Esophagus squamous epithelium (tissue), 5 donors: ENCODE results near the gene SLC27A1. TPM values are rescaled to one million over a fixed set of nuclear protein-coding genes. Genes with fewer than 3 reads are reported as not detected.
"Not testable (repeated sequence)": the region's sequence is repeated elsewhere in the genome, so short reads cannot be mapped to it uniquely, and the experiment has no call there.

Experiments used
- DNase-seq: peaks from one replicate; lab custom pipeline; 2025; lab: John Stamatoyannopoulos, UW
- H3K27ac ChIP-seq, 4 donors: fragments of 200-600 bp; sonication (generic); one replicate each; pipeline ENCODE4 v1.5.1; 2016 to 2019; ENCODE audit warnings: mild to moderate bottlenecking in 1 of 4
- H3K27me3 ChIP-seq, 4 donors: fragments of 200-600 bp; sonication (generic); 1 replicate in 3 of 4; 2 replicates in 1 of 4; pipeline versions ENCODE4 v1.5.1 to v1.6.0; 2017 to 2021; ENCODE audit warnings: antibody characterized with exemption in 1 of 4
- H3K36me3 ChIP-seq, 3 donors: fragments of 200-600 bp; sonication (generic); one replicate each; pipeline ENCODE4 v1.5.1; 2016 to 2019
- H3K4me1 ChIP-seq, 3 donors: fragments of 200-600 bp; sonication (generic); one replicate each; pipeline ENCODE4 v1.5.1; 2017 to 2019
- H3K4me3 ChIP-seq, 4 donors: fragments of 200-600 bp; sonication (generic); 1 replicate in 3 of 4; 2 replicates in 1 of 4; pipeline ENCODE4 v1.5.1; 2016 to 2019; ENCODE audit warnings: mild to moderate bottlenecking in 2 of 4, moderate library complexity in 1 of 4
- H3K9me3 ChIP-seq, 3 donors: fragments of 200-600 bp; sonication (generic); one replicate each; pipeline ENCODE4 v1.5.1; 2016 to 2019
- POLR2A ChIP-seq, 4 donors: fragments of 450-650 bp; IDR thresholded peaks; one replicate each; pipeline ENCODE4 v1.6.1; 2017; ENCODE audit warnings: antibody characterized with exemption in 4 of 4, mild to moderate bottlenecking in 4 of 4, moderate library complexity in 3 of 4
- WGBS, 2 donors: methylation state at CpG; one replicate each; pipeline ENCODE4 v1.1.5; 2018; 5-methylcytosine and 5-hydroxymethylcytosine counted together
- intact Hi-C: fragments of 100-400 bp; cut with DNase I; formaldehyde crosslinking; loops from one replicate; pipeline ENCODE4 v1.15.0; 2022
- total RNA-seq, 4 donors: library from RNA; depleted of rRNA; stranded (reverse); fragments of >200 nt; gene quantifications; one replicate each; pipeline ENCODE4 v1.1.0, GENCODE V29; 2016
- TF ChIP-seq, protein P1 (sequence below), 6 experiments: fragments of 450-650 bp in 4 of 6; fragments of 200-600 bp in 2 of 6; sonication (generic) in 2 of 6; IDR thresholded peaks; one replicate each; pipeline ENCODE4 v1.5.1; 2016 to 2019; ENCODE audit warnings: antibody characterized with exemption in 6 of 6, mild to moderate bottlenecking in 4 of 6, moderate library complexity in 4 of 6
- donor health status: DM: yes; HTN: yes; CAD: no.

SLC27A1 gene
- total RNA-seq, 4 donors from 2014 or later: 4.1 to 19.5 (median 8.7) TPM

- no peak for DNase-seq
- intact Hi-C loops: no loop called here
- Histone ChIP-seq H3K27me3 (no peaks in the 10 kb centered on the region), H3K27ac (peak overlapping the region in 2 of 4 donors; percentile 89 to 95), H3K36me3 (no peaks in the 10 kb centered on the region), H3K4me1 (peaks cover 10 to 73% (median 38%) of the 10 kb centered on the region in 3 donors), H3K4me3 (peak overlapping the region; percentile 64 to 95 (median 84)), H3K9me3 (no peaks in the 10 kb centered on the region)
- 38 to 57% methylated on average over 2 to 6 of the region's 12 CpGs for WGBS, 2 donors
- TF ChIP-seq, protein P1, sequence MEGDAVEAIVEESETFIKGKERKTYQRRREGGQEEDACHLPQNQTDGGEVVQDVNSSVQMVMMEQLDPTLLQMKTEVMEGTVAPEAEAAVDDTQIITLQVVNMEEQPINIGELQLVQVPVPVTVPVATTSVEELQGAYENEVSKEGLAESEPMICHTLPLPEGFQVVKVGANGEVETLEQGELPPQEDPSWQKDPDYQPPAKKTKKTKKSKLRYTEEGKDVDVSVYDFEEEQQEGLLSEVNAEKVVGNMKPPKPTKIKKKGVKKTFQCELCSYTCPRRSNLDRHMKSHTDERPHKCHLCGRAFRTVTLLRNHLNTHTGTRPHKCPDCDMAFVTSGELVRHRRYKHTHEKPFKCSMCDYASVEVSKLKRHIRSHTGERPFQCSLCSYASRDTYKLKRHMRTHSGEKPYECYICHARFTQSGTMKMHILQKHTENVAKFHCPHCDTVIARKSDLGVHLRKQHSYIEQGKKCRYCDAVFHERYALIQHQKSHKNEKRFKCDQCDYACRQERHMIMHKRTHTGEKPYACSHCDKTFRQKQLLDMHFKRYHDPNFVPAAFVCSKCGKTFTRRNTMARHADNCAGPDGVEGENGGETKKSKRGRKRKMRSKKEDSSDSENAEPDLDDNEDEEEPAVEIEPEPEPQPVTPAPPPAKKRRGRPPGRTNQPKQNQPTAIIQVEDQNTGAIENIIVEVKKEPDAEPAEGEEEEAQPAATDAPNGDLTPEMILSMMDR (IDR thresholded peaks at IDR 0.05): no peak
- no peak for TF ChIP-seq POLR2A (IDR thresholded peaks at IDR 0.05)
Observed at GRCh38 chr19:17471410-17472125, 1.2 kb downstream of the SLC27A1 start.

GRCh38 chr19:17473041-17473440 lies 2.7 kb downstream of the SLC27A1 start:
- no peak overlapping the region for H3K4me3 ChIP-seq
- peaks cover 10 to 60% (median 30%) of the 10 kb centered on the region in 3 donors for H3K4me1 ChIP-seq
- no peaks in the 10 kb centered on the region for H3K9me3 ChIP-seq
- no peak for TF ChIP-seq POLR2A (IDR thresholded peaks at IDR 0.05)
- TF ChIP-seq, protein P1 (IDR thresholded peaks at IDR 0.05): no peak
- no peaks in the 10 kb centered on the region for H3K36me3 ChIP-seq
- no peaks in the 10 kb centered on the region for H3K27me3 ChIP-seq
- intact Hi-C loops: no loop called here
- 74 to 80% methylated on average over 9 of the region's 9 CpGs for whole genome bisulfite sequencing, 2 donors
- no peak for DNase-seq
- H3K27ac ChIP-seq: peak overlapping the region in 1 of 4 donors; percentile 1

DNA sequence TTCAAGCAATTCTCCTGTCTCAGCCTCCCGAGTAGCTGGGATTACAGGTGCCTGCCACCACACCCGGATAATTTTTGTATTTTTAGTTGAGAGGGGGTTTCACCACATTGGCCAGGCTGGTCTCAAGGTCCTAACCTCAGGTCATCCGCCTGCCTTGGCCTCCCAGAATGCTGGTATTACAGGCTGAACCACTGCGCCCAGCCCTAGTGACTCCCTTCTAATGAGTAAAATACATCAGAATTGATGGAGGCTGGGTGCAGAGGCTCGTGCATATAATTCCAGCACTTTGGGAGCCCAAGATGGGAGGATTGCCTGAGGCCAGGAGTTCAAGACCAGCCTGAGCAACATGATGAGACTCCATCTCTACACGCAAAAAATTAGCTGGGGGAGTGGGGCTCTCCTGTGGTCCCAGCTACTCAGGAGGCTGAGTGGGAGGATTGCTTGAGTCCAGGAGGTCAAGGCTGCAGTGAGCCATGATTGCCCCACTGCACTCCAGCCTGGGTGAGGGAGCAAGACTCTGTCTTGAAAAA lies 4.8 kb downstream of the SLC27A1 start:
- 80 to 93% methylated on average over 3 to 6 of the region's 6 CpGs for WGBS, 2 donors
- DNase-seq, H3K27me3 ChIP-seq, H3K4me3 ChIP-seq, intact Hi-C loops, H3K36me3 ChIP-seq, H3K9me3 ChIP-seq: not testable (repeated sequence)
- H3K4me1 ChIP-seq: peaks cover 0 to 51% (median 18%) of the 10 kb centered on the region in 3 donors
- peak overlapping the region in 3 of 4 donors; percentile 24 to 73 (median 31) for H3K27ac ChIP-seq

- TF ChIP-seq, protein P1 (IDR thresholded peaks at IDR 0.05): no peak
- TF ChIP-seq POLR2A (IDR thresholded peaks at IDR 0.05): no peak
- Histone ChIP-seq H3K4me1 (peaks cover 0 to 49% (median 18%) of the 10 kb centered on the region in 3 donors), H3K36me3 (no peaks in the 10 kb centered on the region), H3K27me3 (no peaks in the 10 kb centered on the region), H3K9me3 (no peaks in the 10 kb centered on the region), H3K27ac (peak overlapping the region in 3 of 4 donors; percentile 24 to 73 (median 31)), H3K4me3 (peak overlapping the region in 1 of 4 donors; percentile 15)
- 39 to 52% methylated on average over 6 to 10 of the region's 10 CpGs for WGBS, 2 donors
- intact Hi-C loops: no loop called here
- DNase-seq: no peak
Observed at GRCh38 chr19:17475541-17476115, 5.3 kb downstream of the SLC27A1 start.

DNA sequence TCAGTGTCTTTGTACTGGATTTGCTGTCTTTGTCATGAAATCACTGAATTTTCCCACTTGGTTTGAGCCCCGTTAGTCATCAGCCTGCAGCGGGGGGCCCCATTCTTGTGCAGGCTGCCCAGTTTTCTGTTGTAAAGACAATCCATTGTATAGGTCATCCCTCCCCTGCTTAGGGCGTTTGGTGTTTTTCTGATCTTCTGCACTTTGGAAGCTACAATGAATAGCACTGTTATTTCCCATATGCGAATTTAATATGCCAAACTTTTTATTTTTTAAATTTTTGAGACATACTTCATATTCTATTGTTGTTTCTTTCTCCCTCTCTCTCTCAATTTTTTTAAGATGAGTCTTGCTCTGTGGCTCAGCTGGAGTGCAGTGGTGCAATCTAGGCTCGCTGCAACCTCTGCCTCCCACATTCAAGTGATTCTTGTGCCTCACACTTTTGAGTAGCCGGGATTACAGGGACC lies 9.0 kb downstream of the SLC27A1 start:
- no peaks in the 10 kb centered on the region for H3K9me3 ChIP-seq
- peak overlapping the region in 2 of 4 donors; percentile 21 to 37 for H3K27ac ChIP-seq
- H3K27me3 ChIP-seq: no peaks in the 10 kb centered on the region
- WGBS, 2 donors: 56 to 70% methylated on average over 6 of the region's 6 CpGs
- TF ChIP-seq, protein P1 (IDR thresholded peaks at IDR 0.05): no peak
- no peak for TF ChIP-seq POLR2A (IDR thresholded peaks at IDR 0.05)
- peaks cover 0 to 31% (median 12%) of the 10 kb centered on the region in 3 donors for H3K4me1 ChIP-seq
- H3K4me3 ChIP-seq: no peak overlapping the region
- no peak for DNase-seq
- intact Hi-C loops: no loop called here
- peaks cover 0 to 8% (median 0%) of the 10 kb centered on the region in 3 donors for H3K36me3 ChIP-seq
